ENCODE measurements around the gene RNGTT.
A peak's percentile ranks its signal among the peaks of the same experiment; 100 is the strongest.
"Not testable (repeated sequence)": the region's sequence is repeated elsewhere in the genome, so short reads cannot be mapped to it uniquely, and the experiment has no call there.

RNGTT gene

GRCh38 chr6:88952065-88952704 is 11.2 kb downstream of the RNGTT start:
- TF ChIP-seq POLR2AphosphoS5 (IDR thresholded peaks at IDR 0.05; ENCODE audit: low read depth, low read length) (no peak), POU2F2 (IDR thresholded peaks at IDR 0.05; ENCODE audit: low read depth, low read length) (no peak), PAX5 (IDR thresholded peaks at IDR 0.05; ENCODE audit: insufficient read depth, low read length, severe bottlenecking) (no peak), POLR2A (IDR thresholded peaks at IDR 0.05; ENCODE audit: low read depth, low read length) (no peak), TAF1 (IDR thresholded peaks at IDR 0.05; ENCODE audit: low read depth, low read length) (no peak), SPI1 (IDR thresholded peaks at IDR 0.05; ENCODE audit: low read depth, low read length) (no peak)
- peak; percentile 45 for FAIRE-seq
- DNase-seq (ENCODE audit: insufficient read length, low spot score): no peak

GRCh38 chr6:88945415-88946008 is 17.9 kb downstream of the RNGTT start:
- FAIRE-seq: no peak
- no peak for DNase-seq (ENCODE audit: insufficient read length, low spot score)
- no peak for TF ChIP-seq SPI1 (IDR thresholded peaks at IDR 0.05; ENCODE audit: low read depth, low read length)
- TF ChIP-seq POU2F2 (IDR thresholded peaks at IDR 0.05; ENCODE audit: low read depth, low read length): no peak
- TF ChIP-seq POLR2AphosphoS5 (IDR thresholded peaks at IDR 0.05; ENCODE audit: low read depth, low read length): no peak
- no peak for TF ChIP-seq POLR2A (IDR thresholded peaks at IDR 0.05; ENCODE audit: low read depth, low read length)
- TF ChIP-seq PAX5 (IDR thresholded peaks at IDR 0.05; ENCODE audit: insufficient read depth, low read length, severe bottlenecking): no peak
- TF ChIP-seq TAF1 (IDR thresholded peaks at IDR 0.05; ENCODE audit: low read depth, low read length): no peak

DNA sequence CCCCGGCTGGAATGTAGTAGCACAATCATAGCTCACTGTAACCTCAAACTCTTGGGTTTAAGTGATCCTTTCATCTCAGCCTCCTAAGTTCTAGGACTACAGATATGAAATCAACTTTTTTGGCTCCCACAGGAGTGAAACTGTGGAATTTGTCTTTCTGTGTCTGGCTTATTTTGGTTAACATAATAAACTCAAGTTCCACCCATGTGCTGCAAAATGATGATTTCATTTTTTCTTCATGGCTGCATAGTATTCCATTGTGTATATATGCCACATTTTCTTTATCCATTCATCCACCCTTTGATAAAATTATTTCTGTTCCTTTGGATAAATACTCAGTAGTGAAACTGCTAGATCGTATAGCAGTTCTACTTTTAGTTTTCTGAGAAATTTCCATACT is 29.9 kb downstream of the RNGTT start:
- FAIRE-seq (no peak), DNase-seq (ENCODE audit: insufficient read length, low spot score) (no peak)
- no peak for TF ChIP-seq SPI1 (IDR thresholded peaks at IDR 0.05; ENCODE audit: low read depth, low read length)
- no peak for TF ChIP-seq POLR2AphosphoS5 (IDR thresholded peaks at IDR 0.05; ENCODE audit: low read depth, low read length)
- TF ChIP-seq TAF1 (IDR thresholded peaks at IDR 0.05; ENCODE audit: low read depth, low read length): no peak
- no peak for TF ChIP-seq POLR2A (IDR thresholded peaks at IDR 0.05; ENCODE audit: low read depth, low read length)
- TF ChIP-seq POU2F2 (IDR thresholded peaks at IDR 0.05; ENCODE audit: low read depth, low read length): no peak

GRCh38 chr6:88932019-88932418 is 31.4 kb downstream of the RNGTT start:
- not testable (repeated sequence) for DNase-seq (ENCODE audit: insufficient read length, low spot score); FAIRE-seq

GRCh38 chr6:88922775-88923548 is 40.5 kb downstream of the RNGTT start:
- DNase-seq (ENCODE audit: insufficient read length, low spot score): no peak
- no peak for TF ChIP-seq POU2F2 (IDR thresholded peaks at IDR 0.05; ENCODE audit: low read depth, low read length)
- TF ChIP-seq TAF1 (IDR thresholded peaks at IDR 0.05; ENCODE audit: low read depth, low read length): no peak
- TF ChIP-seq POLR2A (IDR thresholded peaks at IDR 0.05; ENCODE audit: low read depth, low read length): no peak
- no peak for TF ChIP-seq SPI1 (IDR thresholded peaks at IDR 0.05; ENCODE audit: low read depth, low read length)
- no peak for TF ChIP-seq PAX5 (IDR thresholded peaks at IDR 0.05; ENCODE audit: insufficient read depth, low read length, severe bottlenecking)
- no peak for TF ChIP-seq POLR2AphosphoS5 (IDR thresholded peaks at IDR 0.05; ENCODE audit: low read depth, low read length)
- no peak for FAIRE-seq

DNA sequence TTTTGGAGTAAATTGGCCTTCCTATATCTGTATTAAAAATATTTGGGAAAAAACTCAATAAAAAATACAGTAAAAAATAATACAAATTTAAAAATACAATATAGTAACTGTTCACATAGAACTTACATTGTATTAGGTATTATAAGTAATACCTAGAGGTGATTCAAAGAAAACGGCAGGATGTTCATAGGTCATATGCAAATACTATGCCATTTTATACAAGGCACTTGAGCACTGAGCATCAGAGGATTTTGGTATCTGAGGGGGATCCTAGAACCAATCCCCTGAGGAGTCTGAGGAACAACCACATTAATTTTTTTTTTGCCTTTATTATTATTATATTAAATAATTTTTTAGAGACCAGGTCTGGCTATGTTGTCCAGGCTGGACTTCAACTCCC is 41.7 kb downstream of the RNGTT start:
- no peak for TF ChIP-seq POLR2A (IDR thresholded peaks at IDR 0.05; ENCODE audit: low read depth, low read length)
- TF ChIP-seq POLR2AphosphoS5 (IDR thresholded peaks at IDR 0.05; ENCODE audit: low read depth, low read length): no peak
- no peak for TF ChIP-seq TAF1 (IDR thresholded peaks at IDR 0.05; ENCODE audit: low read depth, low read length)
- TF ChIP-seq PAX5 (IDR thresholded peaks at IDR 0.05; ENCODE audit: insufficient read depth, low read length, severe bottlenecking): no peak
- TF ChIP-seq POU2F2 (IDR thresholded peaks at IDR 0.05; ENCODE audit: low read depth, low read length): no peak
- TF ChIP-seq SPI1 (IDR thresholded peaks at IDR 0.05; ENCODE audit: low read depth, low read length): no peak
- FAIRE-seq: peak; percentile 48
- DNase-seq (ENCODE audit: insufficient read length, low spot score): no peak

DNA sequence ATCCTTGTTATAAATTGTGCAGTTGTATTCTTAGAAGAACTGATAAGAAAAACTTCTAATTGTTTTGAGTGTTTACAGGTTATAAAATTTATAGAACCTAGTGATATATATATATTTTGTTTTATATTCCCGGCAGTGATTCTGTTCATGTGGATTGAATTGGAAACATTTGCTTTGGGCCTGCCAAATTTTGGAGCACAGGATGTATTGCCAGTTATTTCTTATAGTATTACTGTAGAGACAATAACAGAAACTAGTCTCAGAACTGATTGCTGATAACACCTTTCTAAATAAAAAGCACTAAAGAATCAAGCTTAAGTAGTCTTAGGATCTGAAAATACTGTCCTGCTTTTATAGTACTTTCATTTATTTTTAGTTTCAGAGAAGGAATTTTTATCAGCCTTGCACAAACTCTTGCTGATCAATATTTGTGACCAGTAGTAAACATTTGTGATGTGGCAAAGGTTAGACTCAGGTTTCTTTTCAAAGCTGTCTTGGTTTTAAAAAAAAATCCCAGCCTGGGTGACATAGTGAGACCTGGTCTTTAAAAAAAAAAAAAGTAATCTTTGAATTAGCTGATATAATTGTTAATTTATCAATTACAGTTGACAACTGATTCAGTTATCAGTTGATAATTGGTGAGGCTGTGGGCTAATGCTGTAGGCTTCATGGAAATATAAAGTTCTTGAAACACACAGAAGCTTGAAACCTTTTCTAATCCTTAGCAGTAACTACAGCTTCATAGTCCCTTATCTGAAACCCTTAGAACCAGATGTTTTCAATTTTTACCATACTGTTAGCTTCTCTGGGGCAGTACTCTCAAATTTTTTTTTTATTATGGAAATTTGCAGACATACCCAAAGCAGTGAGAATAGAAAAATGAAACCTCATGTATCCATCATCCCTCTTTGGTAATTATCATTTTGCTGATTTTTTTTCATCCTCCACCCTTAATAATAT is 42.4 kb downstream of the RNGTT start:
- FAIRE-seq: no peak
- no peak for DNase-seq (ENCODE audit: insufficient read length, low spot score)
- TF ChIP-seq POU2F2 (IDR thresholded peaks at IDR 0.05; ENCODE audit: low read depth, low read length) (no peak), SPI1 (IDR thresholded peaks at IDR 0.05; ENCODE audit: low read depth, low read length) (no peak), POLR2A (IDR thresholded peaks at IDR 0.05; ENCODE audit: low read depth, low read length) (no peak), PAX5 (IDR thresholded peaks at IDR 0.05; ENCODE audit: insufficient read depth, low read length, severe bottlenecking) (no peak), POLR2AphosphoS5 (IDR thresholded peaks at IDR 0.05; ENCODE audit: low read depth, low read length) (no peak), TAF1 (IDR thresholded peaks at IDR 0.05; ENCODE audit: low read depth, low read length) (no peak)

DNA sequence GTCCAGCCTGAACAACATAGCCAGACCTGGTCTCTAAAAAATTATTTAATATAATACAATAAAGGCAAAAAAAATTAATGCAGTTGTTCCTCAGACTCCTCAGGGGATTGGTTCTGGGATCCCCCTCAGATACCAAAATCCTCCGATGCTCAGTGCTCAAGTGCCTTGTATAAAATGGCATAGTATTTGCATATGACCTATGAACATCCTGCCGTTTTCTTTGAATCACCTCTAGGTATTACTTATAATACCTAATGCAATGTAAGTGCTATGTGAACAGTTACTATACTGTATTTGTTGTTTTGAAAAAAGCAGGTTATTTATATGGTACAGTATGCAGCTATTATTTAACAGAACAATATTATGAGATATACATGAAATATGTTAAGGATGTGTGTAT is 43.3 kb downstream of the RNGTT start:
- no peak for DNase-seq (ENCODE audit: insufficient read length, low spot score)
- TF ChIP-seq PAX5 (IDR thresholded peaks at IDR 0.05; ENCODE audit: insufficient read depth, low read length, severe bottlenecking) (no peak), SPI1 (IDR thresholded peaks at IDR 0.05; ENCODE audit: low read depth, low read length) (no peak), POLR2AphosphoS5 (IDR thresholded peaks at IDR 0.05; ENCODE audit: low read depth, low read length) (no peak), POLR2A (IDR thresholded peaks at IDR 0.05; ENCODE audit: low read depth, low read length) (no peak), TAF1 (IDR thresholded peaks at IDR 0.05; ENCODE audit: low read depth, low read length) (no peak), POU2F2 (IDR thresholded peaks at IDR 0.05; ENCODE audit: low read depth, low read length) (no peak)
- peak; percentile 81 for FAIRE-seq

GRCh38 chr6:88919032-88919431 is 44.4 kb downstream of the RNGTT start:
- DNase-seq (ENCODE audit: insufficient read length, low spot score) (no peak), FAIRE-seq (no peak)
- TF ChIP-seq TAF1 (IDR thresholded peaks at IDR 0.05; ENCODE audit: low read depth, low read length): no peak
- TF ChIP-seq POU2F2 (IDR thresholded peaks at IDR 0.05; ENCODE audit: low read depth, low read length): no peak
- no peak for TF ChIP-seq SPI1 (IDR thresholded peaks at IDR 0.05; ENCODE audit: low read depth, low read length)
- no peak for TF ChIP-seq PAX5 (IDR thresholded peaks at IDR 0.05; ENCODE audit: insufficient read depth, low read length, severe bottlenecking)
- TF ChIP-seq POLR2A (IDR thresholded peaks at IDR 0.05; ENCODE audit: low read depth, low read length): no peak

All from GM12891 (cell line).